Measurements from ENCODE around the gene KCND3. TPM values are rescaled to one million over a fixed set of nuclear protein-coding genes. Genes with fewer than 3 reads are reported as not detected.

KCND3 gene
- total and polyA plus RNA-seq, 2 donors (not counting 3 experiments of a cell fraction or from before 2014, with no cell fraction given): 0.03 TPM; not detected in 1

- DNase-seq (ENCODE audit: low read depth, low spot score) (no peak), FAIRE-seq (no peak)
- Histone ChIP-seq H3K27ac (ENCODE audit: insufficient read depth, low read depth, low read length) (no peak overlapping the region), H3K79me2 (ENCODE audit: control insufficient read depth, insufficient read depth, low read length) (peaks cover 11% of the 10 kb centered on the region), H3K4me2 (ENCODE audit: insufficient read depth, low read length) (no peak overlapping the region), H3K9ac (replicated peaks; ENCODE audit: extremely low read depth, insufficient read depth, low read length) (no peak overlapping the region), H3K36me3 (ENCODE audit: control insufficient read depth in 2 of 2, extremely low read depth in 1 of 2, insufficient read depth in 2 of 2, low read length in 2 of 2) (peaks cover 2 to 4% of the 10 kb centered on the region in 2 experiments), H3K4me3 (replicated peaks in 1 of 3; ENCODE audit: insufficient read depth in 1 of 3, low read depth in 1 of 3, low read length in 3 of 3) (no peak overlapping the region), H2AFZ (ENCODE audit: low read depth, low read length) (no peak overlapping the region), H3K4me1 (ENCODE audit: control insufficient read depth, extremely low read depth, insufficient read depth, low read length) (no peaks in the 10 kb centered on the region), H4K20me1 (replicated peaks; ENCODE audit: control insufficient read depth, extremely low read depth, insufficient read depth, low read length) (no peaks in the 10 kb centered on the region), H3K9me3 (replicated peaks; ENCODE audit: control insufficient read depth, insufficient read depth, low read length) (no peaks in the 10 kb centered on the region), H3K27me3 (ENCODE audit: control insufficient read depth in 2 of 2, insufficient read depth in 2 of 2, low read length in 2 of 2) (no peaks in the 10 kb centered on the region), H3K9me1 (replicated peaks; ENCODE audit: control insufficient read depth, extremely low read depth, insufficient read depth, low read length) (peaks cover 2% of the 10 kb centered on the region)
- dilution Hi-C loops (cut with MboI; ENCODE audit: extremely low pct_ligation_motif_present, low sequenced_read_pairs) (no loop called here), intact Hi-C loops (cut with micrococcal nuclease) (no loop called here)
- ChIA-PET POLR2A (no interaction called here), CTCF (interaction anchor here (1.3 to 5.4 kb wide), 2 partner anchors 57 to 263 kb away, joined by 4 to 125 read pairs; no protein-coding TSS in a partner anchor)
- BruUV-seq (replicated peaks): no TSS peak
- TF ChIP-seq MYC (IDR thresholded peaks at IDR 0.05; ENCODE audit: low read depth, low read length) (no peak), FOS (IDR thresholded peaks at IDR 0.05; ENCODE audit: borderline replicate concordance, insufficient read depth, low read length) (no peak), JUN (IDR thresholded peaks at IDR 0.05; ENCODE audit: borderline replicate concordance, insufficient read depth, insufficient read length, low read depth) (no peak), GATA2 (IDR thresholded peaks at IDR 0.05; ENCODE audit: insufficient read depth, insufficient read length, low read depth, low read length) (no peak), POLR2A (IDR thresholded peaks at IDR 0.05; ENCODE audit: low read depth, low read length) (no peak)
Measured at GRCh38 chr1:111770916-111771315, 218.6 kb downstream of the KCND3 start.

DNA sequence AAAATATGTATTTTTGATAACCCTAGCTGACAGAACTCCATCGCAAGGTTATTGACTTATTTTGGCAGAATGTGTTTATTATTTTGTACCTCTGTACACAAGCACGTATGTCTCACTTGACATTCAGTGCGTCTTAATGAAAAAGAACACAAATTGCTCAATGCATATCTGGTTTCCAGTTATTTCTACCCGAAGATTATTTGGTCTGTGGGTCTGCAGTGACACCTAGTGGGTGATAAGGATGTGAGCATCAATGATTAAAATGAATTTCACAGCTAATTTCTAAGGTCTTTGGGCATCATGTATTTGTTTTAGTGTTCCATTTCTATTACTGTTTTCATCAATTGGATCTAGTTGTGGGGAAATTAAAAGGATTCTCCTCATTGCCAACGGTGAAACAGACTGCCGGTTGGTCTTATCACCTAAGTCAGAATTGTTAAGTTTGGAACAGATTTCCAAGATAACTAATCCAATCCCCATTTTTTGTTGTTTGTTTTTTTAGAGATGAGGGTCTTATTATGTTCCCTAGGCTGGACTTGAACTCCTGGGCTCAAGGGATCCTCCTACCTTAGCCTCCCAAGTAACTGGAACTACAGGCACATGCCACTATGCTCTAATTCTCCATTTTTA, 219.8 kb downstream of the KCND3 start:
- Histone ChIP-seq H3K9me3 (replicated peaks; ENCODE audit: control insufficient read depth, insufficient read depth, low read length) (no peaks in the 10 kb centered on the region), H3K9me1 (replicated peaks; ENCODE audit: control insufficient read depth, extremely low read depth, insufficient read depth, low read length) (peaks cover 2% of the 10 kb centered on the region), H3K36me3 (ENCODE audit: control insufficient read depth in 2 of 2, extremely low read depth in 1 of 2, insufficient read depth in 2 of 2, low read length in 2 of 2) (peaks cover 2 to 8% of the 10 kb centered on the region in 2 experiments), H3K9ac (replicated peaks; ENCODE audit: extremely low read depth, insufficient read depth, low read length) (no peak overlapping the region), H3K4me1 (ENCODE audit: control insufficient read depth, extremely low read depth, insufficient read depth, low read length) (no peaks in the 10 kb centered on the region), H3K4me3 (replicated peaks in 1 of 3; ENCODE audit: insufficient read depth in 1 of 3, low read depth in 1 of 3, low read length in 3 of 3) (no peak overlapping the region), H3K27me3 (ENCODE audit: control insufficient read depth in 2 of 2, insufficient read depth in 2 of 2, low read length in 2 of 2) (no peaks in the 10 kb centered on the region), H3K27ac (ENCODE audit: insufficient read depth, low read depth, low read length) (no peak overlapping the region), H2AFZ (ENCODE audit: low read depth, low read length) (no peak overlapping the region), H3K79me2 (ENCODE audit: control insufficient read depth, insufficient read depth, low read length) (peaks cover 17% of the 10 kb centered on the region), H4K20me1 (replicated peaks; ENCODE audit: control insufficient read depth, extremely low read depth, insufficient read depth, low read length) (no peaks in the 10 kb centered on the region), H3K4me2 (ENCODE audit: insufficient read depth, low read length) (no peak overlapping the region)
- TF ChIP-seq EZH2 (IDR thresholded peaks at IDR 0.05; ENCODE audit: borderline replicate concordance, low read depth, low read length, severe bottlenecking) (no peak), POLR2A (IDR thresholded peaks at IDR 0.05; ENCODE audit: low read depth, low read length) (peak; percentile 18), GATA2 (IDR thresholded peaks at IDR 0.05; ENCODE audit: insufficient read depth, insufficient read length, low read depth, low read length) (no peak), CTCF (IDR thresholded peaks at IDR 0.05; ENCODE audit: extremely low read depth in 1 of 2, insufficient read depth in 1 of 2, low read depth in 1 of 2, low read length in 2 of 2) (peak; percentile 51 to 62)
- TF ChIP-seq, protein P1, sequence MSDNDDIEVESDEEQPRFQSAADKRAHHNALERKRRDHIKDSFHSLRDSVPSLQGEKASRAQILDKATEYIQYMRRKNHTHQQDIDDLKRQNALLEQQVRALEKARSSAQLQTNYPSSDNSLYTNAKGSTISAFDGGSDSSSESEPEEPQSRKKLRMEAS (IDR thresholded peaks at IDR 0.05; ENCODE audit: insufficient read depth, insufficient read length): no peak
- DNase-seq (ENCODE audit: low read depth, low spot score): peak; percentile 70
- POLR2A ChIA-PET: interaction anchor here (0.7 kb wide), 1 partner anchor 22 kb away, joined by 3 read pairs; no protein-coding TSS in a partner anchor
- CTCF ChIA-PET: interaction anchor here (0.6 to 5.4 kb wide), 34 partner anchors 9 to 599 kb away, joined by 3 to 125 read pairs (median 5); partner anchors contain the start of genes C1orf162 and DDX20
- BruUV-seq (replicated peaks): no TSS peak
- intact Hi-C loops (cut with micrococcal nuclease) (loop anchor here (1.0 kb wide), 4 partner anchors 54 to 546 kb away; no protein-coding TSS in a partner anchor), dilution Hi-C loops (cut with MboI; ENCODE audit: extremely low pct_ligation_motif_present, low sequenced_read_pairs) (no loop called here)
- peak; percentile 63 for FAIRE-seq

Measured in endothelial cell of umbilical vein (primary cell).